Stimulated activated CD8-positive, alpha-beta memory T cell treated with anti-CD3 and anti-CD28 coated beads, Interleukin-12 subunit alpha, Interleukin-12 subunit beta, amount 100 ng/mL, for 24 hours (primary cell): ENCODE data around the gene TCF25.
"Not testable (repeated sequence)": the region's sequence is repeated elsewhere in the genome, so short reads cannot be mapped to it uniquely, and the experiment has no call there.

Source experiments
- DNase-seq: peaks from one replicate; pipeline ENCODE4 v3.0.0-alpha.2; 2020; ENCODE audit errors: extremely low read depth

Gene TCF25

DNA sequence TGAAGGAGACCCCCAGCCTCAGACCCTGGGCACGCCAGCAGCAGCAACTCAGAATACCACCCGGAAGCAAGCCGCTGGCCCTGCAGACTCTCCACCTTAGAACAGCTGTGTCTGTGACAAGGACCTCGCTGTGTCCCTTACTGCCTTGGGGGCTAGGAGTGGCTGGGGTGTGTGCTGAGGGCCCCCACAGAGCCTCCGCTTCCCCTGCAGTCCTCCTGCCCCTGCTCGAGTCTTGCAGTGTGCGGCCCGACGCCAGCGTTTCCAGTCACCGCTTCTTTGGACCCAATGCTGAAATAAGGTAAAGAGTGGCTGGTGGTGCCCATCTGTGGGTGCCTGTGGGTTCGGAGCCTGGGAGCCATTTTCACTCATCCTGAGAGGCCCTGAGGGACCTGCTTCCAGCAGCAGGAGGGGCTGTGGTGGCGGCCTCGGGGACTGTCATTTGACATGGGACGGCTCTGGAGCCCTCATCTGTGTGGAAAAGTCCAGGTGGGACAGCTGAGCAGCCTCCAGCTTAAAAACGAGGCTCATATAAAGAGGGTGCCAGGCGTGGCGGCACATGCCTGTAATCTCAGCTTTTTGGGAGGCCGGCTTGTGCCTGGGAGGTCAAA is 30.6 kb downstream of the TCF25 start:
- no peak for DNase-seq

DNA sequence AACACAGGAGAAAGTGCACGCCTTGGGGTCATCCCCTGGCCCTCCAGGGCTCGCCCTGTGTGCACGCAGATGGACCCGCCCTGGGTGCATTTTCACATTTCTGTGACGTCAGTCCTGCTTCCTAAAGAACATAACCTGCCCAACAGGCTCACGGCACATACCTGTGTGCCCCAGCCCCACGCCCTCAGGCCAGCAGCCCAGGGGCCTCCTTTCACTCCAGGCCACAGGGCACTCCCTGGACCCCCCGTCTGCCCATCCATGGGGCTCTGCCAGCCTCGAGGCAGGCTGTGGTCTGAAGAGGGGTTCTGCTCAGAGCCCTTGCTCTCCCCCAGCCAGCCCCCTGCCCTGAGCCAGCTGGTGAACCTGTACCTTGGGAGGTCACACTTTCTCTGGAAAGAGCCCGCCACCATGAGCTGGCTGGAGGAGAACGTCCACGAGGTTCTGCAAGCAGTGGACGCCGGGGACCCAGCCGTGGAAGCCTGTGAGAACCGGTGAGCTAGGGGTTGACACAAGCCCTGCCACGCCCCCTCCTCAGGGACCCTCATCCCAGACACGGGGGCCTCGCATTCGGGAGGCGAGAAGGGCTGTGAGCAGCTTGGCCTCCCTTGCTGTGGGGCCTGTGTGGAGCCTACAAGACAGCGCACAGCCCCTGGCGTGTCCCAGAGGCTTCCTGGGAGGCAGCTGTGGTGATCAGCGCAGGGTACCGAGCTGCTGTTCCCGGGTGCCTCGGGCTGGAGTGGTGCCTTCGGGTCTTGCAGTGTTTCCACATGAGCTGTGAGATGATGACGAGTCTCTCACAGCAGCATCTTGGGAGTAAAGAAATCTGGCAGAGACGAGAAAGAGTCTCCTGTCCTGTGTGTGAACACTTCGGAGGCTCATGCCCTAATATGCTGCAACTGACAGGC is 31.5 kb downstream of the TCF25 start:
- no peak for DNase-seq

DNA sequence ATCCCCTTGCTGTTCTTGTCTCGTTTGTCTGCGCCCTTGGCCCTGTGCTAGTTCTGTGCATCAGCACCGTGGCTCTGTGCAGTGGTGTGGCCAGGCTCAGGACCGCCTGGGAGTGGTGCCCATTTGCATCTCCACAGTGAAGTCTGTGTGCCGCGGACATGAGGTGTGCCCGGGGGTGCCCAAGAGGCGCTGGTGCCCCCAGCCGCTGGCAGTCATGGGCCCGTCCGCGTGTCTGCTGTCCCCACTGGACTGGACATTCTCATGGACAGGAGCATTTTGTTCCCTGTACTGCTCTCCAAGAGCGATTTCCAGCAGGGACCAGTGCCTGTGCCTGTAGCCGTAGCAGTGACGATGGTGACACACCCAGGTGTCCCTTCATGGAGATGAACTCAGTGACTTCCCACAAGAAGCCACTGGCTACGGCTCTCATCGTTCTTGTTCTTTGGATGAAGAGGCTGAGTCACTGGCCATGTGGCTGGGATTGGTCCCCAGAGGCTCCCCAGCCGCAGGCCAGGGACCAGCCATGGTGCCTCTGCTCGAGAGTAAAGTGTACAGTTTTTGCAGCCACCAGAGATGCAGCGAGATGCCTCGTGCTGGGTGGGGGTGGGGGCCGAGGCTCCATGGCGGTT is 32.2 kb downstream of the TCF25 start:
- no peak for DNase-seq

DNA sequence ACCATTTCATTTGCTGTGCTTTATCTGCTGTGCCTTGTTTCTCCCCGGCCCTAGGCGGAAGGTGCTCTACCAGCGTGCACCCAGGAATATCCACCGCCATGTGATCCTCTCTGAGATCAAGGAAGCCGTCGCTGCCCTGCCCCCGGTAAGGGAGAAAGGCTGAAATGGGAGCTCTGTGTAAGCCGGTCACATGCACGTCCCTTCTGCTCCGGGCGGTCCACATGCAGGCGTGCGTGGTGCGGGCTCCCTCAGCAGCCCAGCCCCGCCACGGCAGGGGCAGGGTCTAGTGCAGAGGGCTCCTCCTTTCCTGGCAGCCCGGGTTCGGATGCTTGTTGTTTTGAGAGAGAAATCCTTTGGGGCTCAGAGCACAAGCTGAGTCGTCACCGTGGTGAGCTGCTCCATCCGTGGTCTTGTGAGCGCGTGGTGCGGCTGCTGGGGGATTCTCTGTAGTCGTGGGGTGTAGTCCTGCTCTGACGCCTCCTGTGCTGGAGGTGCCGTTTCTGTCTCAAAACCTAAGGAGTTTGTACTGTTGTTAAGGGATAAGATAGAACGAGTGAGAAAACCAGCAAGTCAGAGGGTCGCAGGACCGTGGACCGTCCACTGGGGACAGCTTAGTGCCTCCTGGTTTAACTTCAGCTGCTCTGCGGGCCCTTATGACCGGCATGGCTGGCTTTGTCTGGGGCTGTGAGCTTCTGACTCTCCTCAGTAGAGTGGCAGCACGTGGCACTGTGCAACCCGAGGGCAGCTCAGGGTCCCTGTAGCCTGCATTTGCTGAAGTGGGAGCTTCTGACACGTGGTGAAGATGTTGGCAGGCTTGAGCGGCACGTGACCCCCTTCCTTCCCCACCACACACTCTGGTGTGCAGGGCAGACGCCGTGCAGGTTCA is 33.0 kb downstream of the TCF25 start:
- DNase-seq = no peak

DNA sequence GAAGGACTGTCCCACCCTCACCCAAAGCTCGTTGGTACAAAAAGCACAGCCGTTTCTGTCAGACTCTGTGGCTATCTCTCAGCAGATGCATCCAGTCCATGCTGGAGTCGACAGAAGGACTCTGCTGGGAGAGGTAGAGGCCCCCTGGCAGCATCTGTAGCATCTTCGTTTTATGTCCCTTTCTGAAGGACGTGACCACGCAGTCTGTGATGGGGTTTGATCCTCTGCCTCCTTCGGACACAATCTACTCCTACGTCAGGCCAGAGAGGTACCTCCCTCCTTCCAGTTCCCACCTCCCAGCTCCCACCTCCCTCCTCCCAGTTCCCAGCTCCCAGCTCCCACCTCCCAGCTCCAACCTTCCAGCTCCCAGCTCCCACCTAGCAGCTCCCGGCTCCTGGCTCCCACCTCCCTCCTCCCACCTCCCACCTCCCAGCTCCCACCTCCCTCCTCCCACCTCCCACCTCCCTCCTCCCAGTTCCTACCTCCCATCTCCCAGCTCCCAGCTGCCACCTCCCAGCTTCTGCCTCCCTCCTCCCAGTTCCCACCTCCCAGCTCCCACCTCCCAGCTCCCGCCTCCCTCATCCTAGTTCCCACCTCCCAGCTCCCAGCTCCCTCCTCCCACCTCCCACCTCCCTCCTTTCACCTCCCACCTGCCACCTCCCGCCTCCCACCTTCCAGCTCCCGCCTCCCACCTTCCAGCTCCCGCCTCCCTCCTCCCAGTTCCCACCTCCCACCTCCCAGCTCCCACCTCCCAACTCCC is 33.8 kb downstream of the TCF25 start:
- DNase-seq = no peak

DNA sequence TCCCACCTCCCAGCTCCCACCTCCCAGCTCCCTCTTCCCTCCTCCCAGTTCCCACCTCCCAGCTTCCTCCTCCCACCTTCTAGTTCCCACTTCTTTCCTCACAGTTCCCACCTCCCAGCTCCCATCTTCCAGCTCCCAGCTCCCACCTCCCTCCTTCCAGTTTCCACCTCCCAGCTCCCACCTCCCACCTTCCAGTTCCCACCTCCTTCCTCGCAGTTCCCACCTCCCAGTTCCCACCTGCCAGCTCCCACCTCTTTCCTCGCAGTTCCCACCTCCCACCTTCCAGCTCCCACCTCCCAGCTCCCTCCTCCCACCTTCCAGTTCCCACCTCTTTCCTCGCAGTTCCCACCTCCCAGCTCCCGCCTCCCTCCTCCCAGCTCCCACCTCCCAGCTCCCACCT is 34.8 kb downstream of the TCF25 start:
- DNase-seq = no peak

DNA sequence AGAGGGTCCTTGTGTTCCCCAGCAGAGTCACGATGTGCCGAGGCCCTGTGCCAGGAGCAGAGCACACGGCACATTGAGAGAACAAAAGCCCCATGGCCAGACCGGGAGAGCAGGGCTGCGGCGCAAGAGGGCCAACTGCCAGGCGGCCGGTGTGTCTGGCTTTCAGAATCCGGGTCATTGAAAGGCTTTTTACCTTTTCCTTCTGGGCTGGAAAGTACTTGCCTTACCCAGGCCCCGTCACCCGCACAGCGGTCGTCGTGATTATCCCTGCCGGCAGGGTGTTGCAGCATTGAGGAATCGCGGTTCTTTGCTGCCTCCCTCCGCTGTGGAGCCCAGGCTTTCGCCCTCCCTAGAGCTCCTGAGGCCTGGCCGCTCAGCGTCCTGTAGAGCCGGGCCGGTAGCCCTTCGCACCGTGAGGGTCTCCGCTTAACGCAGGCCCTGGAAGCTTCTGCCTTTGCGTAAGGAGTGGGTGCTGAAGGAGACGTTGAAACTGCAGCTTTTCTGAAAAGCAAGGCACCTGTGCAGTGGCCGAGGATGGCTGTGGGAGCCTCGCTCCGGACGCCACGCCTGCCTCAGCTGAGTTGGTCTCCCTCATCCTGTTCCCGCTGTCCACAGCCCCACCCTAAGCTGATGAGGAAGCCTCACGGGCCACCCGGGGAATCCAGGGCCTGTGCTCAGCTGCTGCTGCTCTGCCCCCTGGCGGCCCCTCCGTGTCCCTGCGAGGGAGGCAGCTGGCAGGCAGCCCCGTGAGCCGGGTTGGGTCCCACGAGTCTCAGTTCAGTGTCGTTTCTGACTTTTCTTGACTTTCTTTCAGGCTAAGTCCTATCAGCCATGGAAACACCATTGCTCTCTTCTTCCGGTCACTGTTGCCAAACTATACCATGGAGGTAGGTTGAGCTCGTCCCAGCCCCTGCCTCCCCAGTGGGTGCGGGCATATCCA is 36.7 kb downstream of the TCF25 start:
- no peak for DNase-seq

DNA sequence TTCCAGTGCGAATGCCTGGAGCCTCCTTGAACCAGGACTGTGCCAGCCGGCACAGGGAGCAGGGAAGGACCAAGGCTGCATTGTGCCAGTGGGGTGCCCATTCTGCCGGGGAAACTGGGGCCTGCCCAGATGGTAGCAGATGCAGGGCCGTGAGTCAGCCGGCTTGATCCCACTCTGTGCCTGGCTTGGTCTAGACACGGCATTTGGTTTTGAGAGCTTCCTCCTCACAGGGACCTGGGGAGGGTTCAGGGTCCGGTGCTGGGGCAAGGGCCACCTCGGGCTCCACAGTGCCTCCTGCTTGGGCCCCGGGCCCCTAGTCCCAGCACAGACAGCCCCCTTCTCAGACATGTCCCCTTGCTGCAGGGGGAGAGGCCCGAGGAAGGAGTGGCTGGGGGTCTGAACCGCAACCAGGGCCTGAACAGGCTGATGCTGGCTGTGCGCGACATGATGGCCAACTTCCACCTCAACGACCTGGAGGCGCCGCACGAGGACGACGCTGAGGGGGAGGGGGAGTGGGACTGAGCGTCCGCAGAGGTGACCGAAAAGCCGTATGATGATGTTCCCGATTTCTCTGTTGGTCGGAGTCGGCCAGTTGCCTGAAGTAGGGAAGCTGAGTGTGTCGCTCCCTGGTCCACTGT is 37.4 kb downstream of the TCF25 start:
- DNase-seq = no peak

DNA sequence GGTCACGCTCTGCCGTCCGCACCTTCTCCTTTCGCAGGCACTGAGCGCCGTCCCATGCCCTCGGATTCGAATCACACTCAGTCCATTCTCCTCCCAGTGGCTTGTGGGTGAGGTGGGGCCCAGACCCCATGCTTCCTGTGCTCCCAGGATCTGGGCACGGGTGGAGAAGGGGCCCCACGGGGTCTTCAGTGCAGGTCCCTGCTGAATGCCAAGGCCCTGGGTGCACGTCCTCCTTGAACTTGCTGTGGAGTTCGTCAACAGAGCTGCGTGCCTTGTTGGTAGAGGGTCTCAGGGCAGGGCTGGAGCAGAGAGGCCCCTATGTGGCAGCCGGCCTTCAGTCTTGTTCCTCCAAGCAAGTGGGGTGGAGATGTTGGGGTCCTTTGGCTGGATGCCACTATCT is 38.0 kb downstream of the TCF25 start:
- no peak for DNase-seq

DNA sequence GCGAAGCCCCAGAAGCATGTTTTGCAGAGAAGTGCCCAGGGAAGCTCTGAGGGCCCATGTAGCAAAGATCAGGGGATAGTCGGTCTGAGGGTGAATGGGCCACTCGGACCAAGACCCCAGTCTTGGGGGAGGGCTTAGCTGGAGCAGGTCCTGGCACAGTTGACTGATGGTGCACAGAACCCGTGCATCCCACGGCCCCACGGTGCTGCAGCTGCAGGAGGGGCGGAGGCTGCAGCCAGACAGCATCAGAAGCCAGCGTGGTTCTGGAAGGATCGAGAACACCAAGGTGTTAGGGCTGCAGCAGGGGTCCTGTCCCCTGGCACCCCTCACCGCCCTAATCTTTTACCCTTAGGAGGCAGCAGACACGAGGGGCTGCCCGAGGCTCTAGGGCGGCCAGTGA is 38.8 kb downstream of the TCF25 start:
- DNase-seq = no peak

DNA sequence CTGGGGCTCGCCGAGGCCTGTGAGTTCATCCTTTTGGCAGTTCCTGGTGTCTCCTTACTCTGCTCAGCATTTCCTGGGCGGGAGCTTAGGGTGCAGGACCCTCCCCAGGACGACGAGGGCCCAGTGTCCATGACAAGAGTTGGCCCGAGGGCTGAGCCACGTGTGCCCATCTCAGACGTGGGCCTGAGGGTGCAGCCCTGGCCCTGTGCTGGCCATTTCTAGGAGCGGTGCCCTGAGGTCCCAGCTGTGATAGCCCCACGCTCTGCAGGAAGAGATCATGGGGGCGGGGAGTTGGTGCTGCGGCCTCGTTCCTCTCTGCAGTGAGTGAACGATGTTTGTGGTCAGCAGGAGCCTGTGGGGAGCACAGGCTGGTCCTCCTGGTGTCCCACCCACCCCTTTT is 39.2 kb downstream of the TCF25 start:
- no peak for DNase-seq

DNA sequence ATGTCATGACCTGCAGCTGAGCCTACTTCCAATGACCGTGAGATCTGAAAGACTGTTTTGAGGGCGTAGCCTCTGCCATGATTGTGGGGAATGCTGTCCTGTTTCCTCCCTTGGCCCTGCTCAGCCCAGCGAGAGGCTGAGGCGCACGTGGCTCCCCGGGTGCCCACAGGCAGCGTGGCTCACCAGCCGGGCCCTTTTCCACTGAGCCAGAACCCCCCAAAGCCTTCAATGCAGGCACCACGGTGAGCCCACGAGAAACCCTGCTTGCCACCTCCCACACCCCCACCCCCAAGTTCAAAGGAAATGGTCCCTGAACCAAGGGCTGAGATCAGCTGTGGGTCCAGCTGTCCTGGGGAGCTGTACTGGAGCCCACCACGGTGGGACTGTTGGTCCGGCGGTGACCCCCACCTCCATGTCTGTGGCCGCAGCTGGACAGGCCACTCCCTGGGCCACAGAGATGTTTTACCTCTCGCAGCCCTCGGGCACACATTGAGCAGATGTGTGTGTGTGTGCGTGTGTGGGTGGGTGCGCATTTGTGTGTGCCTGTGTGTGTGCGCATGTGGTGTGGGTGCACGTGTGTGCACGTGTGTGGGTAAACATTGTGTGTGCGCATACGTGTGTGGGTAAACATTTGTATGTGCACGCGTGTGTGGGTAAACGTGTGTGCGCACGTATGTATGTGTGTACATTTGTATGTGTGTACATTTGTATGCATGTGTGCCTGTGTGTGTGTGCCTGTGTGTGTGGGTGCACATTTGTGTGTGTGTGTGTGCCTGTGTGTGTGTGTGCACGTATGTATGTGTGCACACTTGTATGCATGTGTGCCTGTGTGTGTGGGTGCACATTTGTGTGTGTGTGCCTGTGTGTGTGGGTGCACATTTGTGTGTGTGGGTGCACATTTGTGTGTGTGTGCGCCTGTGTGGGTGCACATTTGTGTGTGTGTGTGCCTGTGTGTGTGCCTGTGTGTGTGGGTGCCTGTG is 40.3 kb downstream of the TCF25 start:
- DNase-seq = no peak

DNA sequence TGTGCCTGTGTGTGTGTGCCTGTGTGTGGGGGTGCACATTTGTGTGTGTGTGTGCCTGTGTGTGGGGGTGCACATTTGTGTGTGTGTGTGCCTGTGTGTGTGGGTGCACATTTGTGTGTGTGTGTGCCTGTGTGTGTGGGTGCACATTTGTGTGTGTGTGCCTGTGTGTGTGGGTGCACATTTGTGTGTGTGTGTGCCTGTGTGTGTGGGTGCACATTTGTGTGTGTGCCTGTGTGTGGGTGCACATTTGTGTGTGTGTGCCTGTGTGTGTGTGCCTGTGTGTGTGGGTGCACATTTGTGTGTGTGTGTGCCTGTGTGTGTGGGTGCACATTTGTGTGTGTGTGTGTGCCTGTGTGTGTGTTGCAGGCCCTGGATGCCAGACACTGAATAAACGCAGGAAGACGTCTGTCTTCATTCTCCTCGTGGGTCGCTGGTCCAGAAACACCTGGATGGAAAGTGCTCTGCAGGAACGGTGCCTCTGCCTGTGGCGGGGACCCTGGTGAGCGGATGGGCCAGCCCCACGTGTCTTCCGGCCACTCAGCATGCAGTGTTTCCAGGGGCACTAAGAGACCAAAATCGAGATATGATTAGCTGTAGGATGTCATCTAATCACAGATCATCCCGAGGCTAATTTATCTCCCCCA is 41.4 kb downstream of the TCF25 start:
- not testable (repeated sequence) for DNase-seq

DNA sequence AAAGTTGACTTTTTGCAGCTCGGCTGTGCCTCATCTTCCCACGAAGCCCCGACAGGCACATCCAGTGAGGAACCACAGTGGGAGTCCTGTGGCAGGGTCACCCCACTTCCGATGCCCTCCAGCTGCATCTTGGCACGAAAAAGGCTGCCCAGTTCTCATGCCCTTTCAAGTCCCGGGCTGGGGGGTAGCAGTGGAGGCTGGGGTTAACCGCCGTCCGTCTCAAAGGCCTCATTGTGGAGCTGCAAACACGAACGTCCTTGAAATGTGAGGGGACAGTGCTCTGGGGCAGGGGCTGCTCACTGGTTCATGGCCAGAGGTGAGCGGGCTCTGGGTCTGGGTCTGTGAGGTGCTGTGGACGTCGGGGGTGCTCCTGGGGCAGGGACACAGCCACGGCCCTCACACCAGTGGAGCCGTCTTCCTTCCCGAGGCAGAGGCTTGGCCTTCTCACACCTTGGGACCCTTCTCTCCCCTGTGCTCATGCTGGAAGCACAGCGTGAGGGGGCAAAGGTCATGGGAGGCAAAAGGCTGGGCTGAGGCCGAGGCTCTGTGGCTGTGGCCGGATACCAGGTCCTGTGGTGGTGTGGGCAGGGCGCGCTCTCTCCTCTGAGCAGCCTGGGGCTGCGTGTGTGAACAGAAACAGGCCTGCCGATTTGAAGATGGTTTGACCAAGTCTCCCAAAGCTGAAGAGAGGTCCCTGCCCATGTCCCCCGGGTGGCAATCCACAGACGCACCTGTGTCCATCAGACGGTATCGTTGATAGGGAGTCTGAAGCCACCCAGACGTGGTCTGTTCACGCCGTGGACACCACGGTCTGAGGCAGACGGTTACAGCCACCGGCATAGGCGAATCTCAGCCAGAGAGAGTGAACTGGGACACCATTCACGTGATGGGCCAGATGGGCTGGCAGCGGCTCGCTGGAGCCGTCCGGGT is 42.2 kb downstream of the TCF25 start:
- no peak for DNase-seq

DNA sequence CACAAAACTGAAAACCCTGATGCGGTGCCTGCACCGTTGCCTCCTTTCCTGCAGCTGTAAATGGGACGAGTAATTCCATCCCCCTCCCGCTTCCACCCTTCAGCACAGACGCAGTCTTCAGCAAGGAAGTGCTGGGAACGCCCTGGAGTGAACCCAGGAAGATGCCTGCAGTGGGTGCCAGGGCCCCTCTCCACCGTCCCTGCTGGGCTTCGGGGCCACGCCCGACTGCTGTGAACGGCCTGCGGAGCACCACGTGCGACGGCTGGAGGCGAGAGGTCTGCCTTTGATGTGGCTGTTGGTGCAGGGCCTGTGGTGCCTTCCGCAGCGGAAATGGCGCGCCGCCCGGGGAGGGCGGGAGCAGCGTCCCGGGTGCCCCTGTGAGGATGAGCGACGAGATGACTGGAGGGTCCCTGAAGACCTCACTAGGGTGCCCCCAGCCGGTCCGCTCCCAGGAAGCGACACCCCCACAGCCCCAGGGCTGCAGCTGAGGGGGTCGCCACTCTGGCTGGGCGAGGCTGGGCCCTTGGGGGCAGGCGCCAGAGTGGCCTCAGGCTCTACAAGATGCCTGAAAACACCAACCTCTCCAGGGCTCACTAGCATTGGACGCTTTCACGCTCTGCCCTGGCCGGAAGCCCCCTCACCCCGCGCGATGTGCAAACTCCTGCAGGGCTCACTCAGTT is 44.5 kb downstream of the TCF25 start:
- DNase-seq = no peak
